DOHH2 (cell line): ENCODE results near the gene LACRT.

ENCODE experiments used
- H3F3A ChIP-seq: fragments of 200-600 bp; sonication (generic), shearing (Covaris generic); 2 replicates; pipeline ENCODE4 v1.6.0; 2016; ENCODE audit warnings: antibody characterized with exemption, mild to moderate bottlenecking; ENCODE audit not compliant: control insufficient read depth, insufficient read depth
- H3K27ac ChIP-seq: fragments of 200-600 bp; sonication (generic); 2 replicates; pipeline ENCODE4 v1.5.1; 2014; ENCODE audit warnings: low read depth, mild to moderate bottlenecking, low read length, moderate library complexity
- H3K27me3 ChIP-seq: fragments of 200-600 bp; sonication (generic); 2 replicates; pipeline ENCODE4 v1.6.1; 2014; ENCODE audit warnings: mild to moderate bottlenecking, low read length, mixed read lengths; ENCODE audit not compliant: control insufficient read depth
- H3K36me3 ChIP-seq: fragments of 200-600 bp; sonication (generic); 2 replicates; pipeline ENCODE4 v1.6.1; 2014; ENCODE audit warnings: mild to moderate bottlenecking, low read length, moderate library complexity, mixed read lengths; ENCODE audit not compliant: control insufficient read depth
- H3K4me1 ChIP-seq: fragments of 200-600 bp; sonication (generic); 2 replicates; pipeline ENCODE4 v1.6.1; 2014; ENCODE audit warnings: mild to moderate bottlenecking, low read length, mixed read lengths; ENCODE audit not compliant: control insufficient read depth
- H3K4me2 ChIP-seq: fragments of 200-600 bp; sonication (generic); 2 replicates; pipeline ENCODE4 v1.6.0; 2014; ENCODE audit warnings: mild to moderate bottlenecking, low read length, moderate library complexity
- H3K4me3 ChIP-seq: fragments of 200-600 bp; sonication (generic); 2 replicates; pipeline ENCODE4 v1.5.1; 2014; ENCODE audit warnings: mild to moderate bottlenecking, low read length, mixed read lengths
- H3K79me2 ChIP-seq: fragments of 200-600 bp; sonication (generic); 2 replicates; pipeline ENCODE4 v1.6.1; 2014; ENCODE audit warnings: mild to moderate bottlenecking, low read length, mixed read lengths; ENCODE audit not compliant: control insufficient read depth
- H3K9me2 ChIP-seq: fragments of 200-600 bp; sonication (generic); replicated peaks from 2 replicates; pipeline ENCODE4 v1.6.1; 2014; ENCODE audit warnings: mild to moderate bottlenecking, low read length, mixed read lengths; ENCODE audit not compliant: control insufficient read depth
- H3K9me3 ChIP-seq: fragments of 200-600 bp; sonication (generic); 2 replicates; pipeline ENCODE4 v1.6.1; 2014; ENCODE audit warnings: antibody characterized with exemption, low read length, mixed read lengths; ENCODE audit not compliant: control insufficient read depth, insufficient read depth
- H4K20me1 ChIP-seq: fragments of 200-600 bp; sonication (generic); 2 replicates; pipeline ENCODE4 v1.6.0; 2014; ENCODE audit warnings: low read depth, mild to moderate bottlenecking, antibody characterized with exemption, low read length, moderate library complexity; ENCODE audit not compliant: control insufficient read depth, insufficient read depth
- CTCF ChIP-seq: fragments of 200-600 bp; sonication (generic); IDR thresholded peaks from one replicate; pipeline ENCODE4 v1.5.1; 2014; ENCODE audit warnings: antibody characterized with exemption, mild to moderate bottlenecking, low read depth, low read length; ENCODE audit not compliant: poor library complexity, severe bottlenecking
- EZH2phosphoT487 ChIP-seq: fragments of 200-600 bp; sonication (generic); IDR thresholded peaks from 2 replicates; pipeline ENCODE4 v1.6.1; 2017; ENCODE audit warnings: borderline replicate concordance, mild to moderate bottlenecking, antibody characterized with exemption, low read length, moderate library complexity, mixed read lengths

Gene LACRT

GRCh38 chr12:54657105-54657607 is 22.5 kb upstream of the LACRT start:
- no peaks in the 10 kb centered on the region for H3K9me3 ChIP-seq
- H3K4me2 ChIP-seq, result no peak overlapping the region
- H4K20me1 ChIP-seq, result no peaks in the 10 kb centered on the region
- no peak overlapping the region for H3K4me3 ChIP-seq
- H3F3A ChIP-seq, result no peaks in the 10 kb centered on the region
- H3K27me3 ChIP-seq, result peaks cover 37% of the 10 kb centered on the region
- H3K27ac ChIP-seq, result no peak overlapping the region
- H3K9me2 ChIP-seq, result no peaks in the 10 kb centered on the region
- H3K36me3 ChIP-seq, result no peaks in the 10 kb centered on the region
- no peaks in the 10 kb centered on the region for H3K79me2 ChIP-seq
- TF ChIP-seq CTCF (no peak), EZH2phosphoT487 (no peak)
- peaks cover 3% of the 10 kb centered on the region; the same call in 1 of the 2 replicates for H3K4me1 ChIP-seq

GRCh38 chr12:54654926-54655325 is 20.2 kb upstream of the LACRT start:
- H3K9me3 ChIP-seq, result no peaks in the 10 kb centered on the region
- no peak overlapping the region for H3K27ac ChIP-seq
- H3K9me2 ChIP-seq, result no peaks in the 10 kb centered on the region
- H4K20me1 ChIP-seq, result no peaks in the 10 kb centered on the region
- no peak overlapping the region for H3K4me3 ChIP-seq
- H3F3A ChIP-seq, result no peaks in the 10 kb centered on the region
- TF ChIP-seq CTCF (no peak), EZH2phosphoT487 (no peak)
- H3K4me1 ChIP-seq, result no peaks in the 10 kb centered on the region
- no peak overlapping the region for H3K4me2 ChIP-seq
- H3K36me3 ChIP-seq, result no peaks in the 10 kb centered on the region
- peaks cover 46% of the 10 kb centered on the region for H3K27me3 ChIP-seq
- no peaks in the 10 kb centered on the region for H3K79me2 ChIP-seq

GRCh38 chr12:54653025-54653424 is 18.3 kb upstream of the LACRT start:
- H3K4me3 ChIP-seq, result no peak overlapping the region
- H4K20me1 ChIP-seq, result no peaks in the 10 kb centered on the region
- no peak for TF ChIP-seq CTCF
- no peak for TF ChIP-seq EZH2phosphoT487
- peaks cover 46% of the 10 kb centered on the region for H3K27me3 ChIP-seq
- no peaks in the 10 kb centered on the region for H3F3A ChIP-seq
- no peaks in the 10 kb centered on the region for H3K9me2 ChIP-seq
- no peaks in the 10 kb centered on the region for H3K9me3 ChIP-seq
- H3K79me2 ChIP-seq, result no peaks in the 10 kb centered on the region
- no peak overlapping the region for H3K27ac ChIP-seq
- H3K4me1 ChIP-seq, result no peaks in the 10 kb centered on the region
- no peaks in the 10 kb centered on the region for H3K36me3 ChIP-seq
- H3K4me2 ChIP-seq, result no peak overlapping the region
